ENCODE data around the gene NUP107. TPM values are rescaled to one million over a fixed set of nuclear protein-coding genes. Genes with fewer than 3 reads are reported as not detected.

Gene NUP107
- total RNA-seq, 1 experiment from 2014 or later, result 82.3 TPM

DNA sequence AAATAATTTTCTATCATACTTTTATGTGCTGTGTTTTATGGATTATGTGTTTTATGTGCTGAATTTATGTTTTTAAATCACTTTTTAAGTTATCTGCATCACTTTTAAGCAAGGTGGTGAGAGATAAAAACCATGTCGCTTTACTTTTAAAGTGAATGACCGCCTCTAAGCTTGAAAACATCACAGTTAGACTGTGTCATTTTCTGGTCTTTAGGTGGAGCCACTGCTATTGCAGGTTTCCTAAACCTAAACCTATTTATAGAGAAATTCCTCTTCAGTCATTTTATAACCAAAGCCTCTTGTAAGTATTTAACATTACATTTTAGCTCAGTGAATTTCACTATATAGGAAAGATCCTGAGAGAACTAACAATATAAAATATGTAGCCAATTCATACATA lies 100.2 kb downstream of the NUP107 start:
- Histone ChIP-seq H3K27ac (ENCODE audit: low read length) (no peak overlapping the region), H3K27me3 (ENCODE audit: control insufficient read depth, insufficient read depth, low read length) (no peaks in the 10 kb centered on the region), H3K4me1 (ENCODE audit: control insufficient read depth, insufficient read depth, low read length) (no peaks in the 10 kb centered on the region), H3K4me3 (ENCODE audit: low read depth in 2 of 2, low read length in 2 of 2) (no peak overlapping the region), H3K36me3 (ENCODE audit: control insufficient read depth, insufficient read depth, low read length) (no peaks in the 10 kb centered on the region), H3K9me3 (ENCODE audit: control insufficient read depth, insufficient read depth, low read depth, low read length) (no peaks in the 10 kb centered on the region)
- ATAC-seq, result peak; percentile 65; the same call in 1 of the 2 replicates
- in situ Hi-C loops (cut with HindIII; ENCODE audit: low pct_unique_long_range_greater_than_20kb, low sequenced_read_pairs), result no loop called here
- ChIA-PET POLR2A (no interaction called here), CTCF (interaction anchor here (0.6 to 0.7 kb wide), 2 partner anchors 13 to 17 kb away, joined by 3 to 5 read pairs; no protein-coding TSS in a partner anchor)
- intact Hi-C loops (cut with micrococcal nuclease; ENCODE audit: unreplicated experiment), result no loop called here
- no TSS peak for BruUV-seq (replicated peaks)
- TF ChIP-seq SIN3A (IDR thresholded peaks at IDR 0.05; ENCODE audit: borderline replicate concordance, insufficient read depth, low read depth, low read length) (no peak), TCF7L2 (IDR thresholded peaks at IDR 0.05; ENCODE audit: low read depth, low read length) (no peak)
- TF ChIP-seq, protein P1, sequence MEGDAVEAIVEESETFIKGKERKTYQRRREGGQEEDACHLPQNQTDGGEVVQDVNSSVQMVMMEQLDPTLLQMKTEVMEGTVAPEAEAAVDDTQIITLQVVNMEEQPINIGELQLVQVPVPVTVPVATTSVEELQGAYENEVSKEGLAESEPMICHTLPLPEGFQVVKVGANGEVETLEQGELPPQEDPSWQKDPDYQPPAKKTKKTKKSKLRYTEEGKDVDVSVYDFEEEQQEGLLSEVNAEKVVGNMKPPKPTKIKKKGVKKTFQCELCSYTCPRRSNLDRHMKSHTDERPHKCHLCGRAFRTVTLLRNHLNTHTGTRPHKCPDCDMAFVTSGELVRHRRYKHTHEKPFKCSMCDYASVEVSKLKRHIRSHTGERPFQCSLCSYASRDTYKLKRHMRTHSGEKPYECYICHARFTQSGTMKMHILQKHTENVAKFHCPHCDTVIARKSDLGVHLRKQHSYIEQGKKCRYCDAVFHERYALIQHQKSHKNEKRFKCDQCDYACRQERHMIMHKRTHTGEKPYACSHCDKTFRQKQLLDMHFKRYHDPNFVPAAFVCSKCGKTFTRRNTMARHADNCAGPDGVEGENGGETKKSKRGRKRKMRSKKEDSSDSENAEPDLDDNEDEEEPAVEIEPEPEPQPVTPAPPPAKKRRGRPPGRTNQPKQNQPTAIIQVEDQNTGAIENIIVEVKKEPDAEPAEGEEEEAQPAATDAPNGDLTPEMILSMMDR (IDR thresholded peaks at IDR 0.05), result peak; percentile 49; the same call in 1 of the 2 replicates
- TF ChIP-seq, protein P2, sequence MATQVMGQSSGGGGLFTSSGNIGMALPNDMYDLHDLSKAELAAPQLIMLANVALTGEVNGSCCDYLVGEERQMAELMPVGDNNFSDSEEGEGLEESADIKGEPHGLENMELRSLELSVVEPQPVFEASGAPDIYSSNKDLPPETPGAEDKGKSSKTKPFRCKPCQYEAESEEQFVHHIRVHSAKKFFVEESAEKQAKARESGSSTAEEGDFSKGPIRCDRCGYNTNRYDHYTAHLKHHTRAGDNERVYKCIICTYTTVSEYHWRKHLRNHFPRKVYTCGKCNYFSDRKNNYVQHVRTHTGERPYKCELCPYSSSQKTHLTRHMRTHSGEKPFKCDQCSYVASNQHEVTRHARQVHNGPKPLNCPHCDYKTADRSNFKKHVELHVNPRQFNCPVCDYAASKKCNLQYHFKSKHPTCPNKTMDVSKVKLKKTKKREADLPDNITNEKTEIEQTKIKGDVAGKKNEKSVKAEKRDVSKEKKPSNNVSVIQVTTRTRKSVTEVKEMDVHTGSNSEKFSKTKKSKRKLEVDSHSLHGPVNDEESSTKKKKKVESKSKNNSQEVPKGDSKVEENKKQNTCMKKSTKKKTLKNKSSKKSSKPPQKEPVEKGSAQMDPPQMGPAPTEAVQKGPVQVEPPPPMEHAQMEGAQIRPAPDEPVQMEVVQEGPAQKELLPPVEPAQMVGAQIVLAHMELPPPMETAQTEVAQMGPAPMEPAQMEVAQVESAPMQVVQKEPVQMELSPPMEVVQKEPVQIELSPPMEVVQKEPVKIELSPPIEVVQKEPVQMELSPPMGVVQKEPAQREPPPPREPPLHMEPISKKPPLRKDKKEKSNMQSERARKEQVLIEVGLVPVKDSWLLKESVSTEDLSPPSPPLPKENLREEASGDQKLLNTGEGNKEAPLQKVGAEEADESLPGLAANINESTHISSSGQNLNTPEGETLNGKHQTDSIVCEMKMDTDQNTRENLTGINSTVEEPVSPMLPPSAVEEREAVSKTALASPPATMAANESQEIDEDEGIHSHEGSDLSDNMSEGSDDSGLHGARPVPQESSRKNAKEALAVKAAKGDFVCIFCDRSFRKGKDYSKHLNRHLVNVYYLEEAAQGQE (IDR thresholded peaks at IDR 0.05; ENCODE audit: insufficient read depth in 1 of 2, low read depth in 2 of 2, low read length in 1 of 2), result no peak
- DNase-seq (ENCODE audit: low read depth, low spot score), result no peak

DNA sequence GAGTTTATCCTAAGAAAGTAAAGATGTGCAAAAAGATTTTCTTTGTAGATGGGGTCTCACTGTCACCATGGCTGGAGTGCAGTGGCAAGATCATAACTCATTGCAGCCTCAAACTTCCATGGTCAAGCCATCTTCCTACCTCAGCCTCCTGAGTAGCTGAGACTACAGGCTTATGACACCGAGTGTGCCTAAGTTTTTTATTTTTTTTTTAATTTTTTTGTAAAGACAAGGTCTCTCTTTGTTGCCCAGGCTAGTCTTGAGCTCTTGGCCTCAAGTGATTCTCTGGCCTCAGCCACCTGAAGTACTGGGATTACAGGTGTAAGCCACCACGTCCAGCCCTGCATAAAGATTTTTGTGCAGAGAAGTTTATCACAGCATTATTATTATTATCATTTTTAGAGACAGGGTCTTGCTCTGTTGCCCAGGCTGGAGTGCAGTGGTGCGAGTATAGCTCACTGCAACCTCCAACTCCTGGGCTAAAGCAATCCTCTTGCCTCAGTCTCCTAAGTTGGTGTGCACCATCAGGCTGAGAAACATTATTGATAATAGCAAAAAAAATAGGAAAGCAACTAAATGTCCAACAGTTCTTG lies 101.9 kb downstream of the NUP107 start:
- ATAC-seq (no peak), DNase-seq (ENCODE audit: low read depth, low spot score) (no peak)
- no peaks in the 10 kb centered on the region for H3K36me3 ChIP-seq (ENCODE audit: control insufficient read depth, insufficient read depth, low read length)
- in situ Hi-C loops (cut with HindIII; ENCODE audit: low pct_unique_long_range_greater_than_20kb, low sequenced_read_pairs) (no loop called here), intact Hi-C loops (cut with micrococcal nuclease; ENCODE audit: unreplicated experiment) (no loop called here)
- H3K9me3 ChIP-seq (ENCODE audit: control insufficient read depth, insufficient read depth, low read depth, low read length), result no peaks in the 10 kb centered on the region
- no peak overlapping the region for H3K4me3 ChIP-seq (ENCODE audit: low read depth in 2 of 2, low read length in 2 of 2)
- H3K27ac ChIP-seq (ENCODE audit: low read length), result no peak overlapping the region
- no peaks in the 10 kb centered on the region for H3K27me3 ChIP-seq (ENCODE audit: control insufficient read depth, insufficient read depth, low read length)
- POLR2A ChIA-PET, result interaction anchor here (0.6 kb wide), 1 partner anchor 174 kb away, joined by 3 read pairs; no protein-coding TSS in a partner anchor
- TF ChIP-seq, protein P2 (IDR thresholded peaks at IDR 0.05; ENCODE audit: insufficient read depth in 1 of 2, low read depth in 2 of 2, low read length in 1 of 2), result no peak
- TF ChIP-seq SIN3A (IDR thresholded peaks at IDR 0.05; ENCODE audit: borderline replicate concordance, insufficient read depth, low read depth, low read length) (no peak), POLR2AphosphoS5 (IDR thresholded peaks at IDR 0.05; ENCODE audit: low read depth, low read length) (no peak), TCF7L2 (IDR thresholded peaks at IDR 0.05; ENCODE audit: low read depth, low read length) (no peak)
- TF ChIP-seq, protein P1 (IDR thresholded peaks at IDR 0.05), result no peak
- CTCF ChIA-PET, result no interaction called here
- no peaks in the 10 kb centered on the region for H3K4me1 ChIP-seq (ENCODE audit: control insufficient read depth, insufficient read depth, low read length)
- no TSS peak for BruUV-seq (replicated peaks)
